Keratinocyte (primary cell): Measurements from ENCODE around the gene ABHD8. TPM values are rescaled to one million over a fixed set of nuclear protein-coding genes. Genes with fewer than 3 reads are reported as not detected.
A peak's percentile ranks its signal among the peaks of the same experiment; 100 is the strongest.

Experiments used
- DNase-seq: peaks from one replicate; pipeline ENCODE4 v3.0.0-alpha.2; 2011; ENCODE audit warnings: low read depth, missing footprints, low spot score
- FAIRE-seq: peaks from 2 replicates; lab custom pipeline; 2011; peaks lifted over from hg19 to GRCh38; lab: Jason Lieb, UNC
- H2AFZ ChIP-seq: 2 replicates; pipeline ENCODE4 v1.6.0; 2012; ENCODE audit warnings: low read length, control low read depth, inconsistent platforms; ENCODE audit not compliant: control insufficient read depth
- H3K27ac ChIP-seq: 2 replicates; pipeline ENCODE4 v1.5.1; 2011; ENCODE audit warnings: low read length; ENCODE audit not compliant: control insufficient read depth, insufficient read depth
- H3K27me3 ChIP-seq: 3 replicates; pipeline ENCODE4 v1.6.0; 2011; ENCODE audit warnings: low read length; ENCODE audit not compliant: control insufficient read depth, insufficient read depth; ENCODE audit errors: extremely low read depth
- H3K36me3 ChIP-seq, 2 experiments: 2 replicates in 1 of 2; 3 replicates in 1 of 2; pipeline ENCODE4 v1.5.1; 2011; ENCODE audit warnings: low read length in 2 of 2, mild to moderate bottlenecking in 1 of 2; ENCODE audit not compliant: control insufficient read depth in 2 of 2, insufficient read depth in 2 of 2; ENCODE audit errors: extremely low read depth in 1 of 2
- H3K4me1 ChIP-seq: 3 replicates; pipeline ENCODE4 v1.5.1; 2011; ENCODE audit warnings: low read length; ENCODE audit not compliant: control insufficient read depth, insufficient read depth; ENCODE audit errors: extremely low read depth
- H3K4me2 ChIP-seq: 3 replicates; pipeline ENCODE4 v1.6.0; 2011; ENCODE audit warnings: low read depth, low read length; ENCODE audit not compliant: control insufficient read depth, insufficient read depth; ENCODE audit errors: extremely low read depth
- H3K4me3 ChIP-seq, 3 experiments: fragments of 200-600 bp in 1 of 3; sonication (generic) in 1 of 3; 2 replicates in 2 of 3; 3 replicates in 1 of 3; pipeline ENCODE4 v1.5.1; 2011 to 2016; ENCODE audit warnings: low read length in 3 of 3, mild to moderate bottlenecking in 3 of 3, control low read depth in 2 of 3, inconsistent platforms in 1 of 3, low read depth in 1 of 3, mixed read lengths in 1 of 3, mixed run types in 1 of 3, moderate library complexity in 1 of 3; ENCODE audit not compliant: control insufficient read depth in 2 of 3, insufficient read depth in 2 of 3; ENCODE audit errors: extremely low read depth in 1 of 3
- H3K79me2 ChIP-seq: 2 replicates; pipeline ENCODE4 v1.6.0; 2012; ENCODE audit warnings: low read length; ENCODE audit not compliant: control insufficient read depth, insufficient read depth
- H3K9ac ChIP-seq: 3 replicates; pipeline ENCODE4 v1.6.0; 2011; ENCODE audit warnings: low read length; ENCODE audit not compliant: control insufficient read depth, insufficient read depth; ENCODE audit errors: extremely low read depth
- H3K9me1 ChIP-seq: 3 replicates; pipeline ENCODE4 v1.6.0; 2011; ENCODE audit warnings: low read length; ENCODE audit not compliant: control insufficient read depth, insufficient read depth; ENCODE audit errors: extremely low read depth
- H3K9me3 ChIP-seq: 2 replicates; pipeline ENCODE4 v1.5.1; 2012; ENCODE audit warnings: low read depth, low read length; ENCODE audit not compliant: control insufficient read depth
- H4K20me1 ChIP-seq: 3 replicates; pipeline ENCODE4 v1.6.0; 2011; ENCODE audit warnings: low read length; ENCODE audit not compliant: control insufficient read depth, insufficient read depth; ENCODE audit errors: extremely low read depth
- EZH2 ChIP-seq: IDR thresholded peaks from one replicate; pipeline ENCODE4 v1.6.1; 2012; ENCODE audit warnings: inconsistent platforms, mild to moderate bottlenecking, low read length, moderate library complexity
- dilution Hi-C: fragments of 300-500 bp; cut with MboI; formaldehyde crosslinking; loops from one replicate; pipeline ENCODE4 v1.7.0; 2020; ENCODE audit warnings: low sequenced_read_pairs; ENCODE audit not compliant: extremely low pct_ligation_motif_present
- polyA minus RNA-seq, 3 experiments: library from RNA; depleted of rRNA, polyadenylated mRNA; stranded (reverse); fragments of >200 nt; gene quantifications; 1 replicate in 1 of 3; 2 replicates in 1 of 3; 3 replicates in 1 of 3; pipeline ENCODE4 v1.2.3, GENCODE V29; 2011
- polyA plus RNA-seq, 5 experiments: library from polyadenylated mRNA; depleted of rRNA in 3 of 5; stranded (reverse) in 3 of 5; stranded (forward) in 1 of 5; unstranded in 1 of 5; fragments of >200 nt; gene quantifications; 1 replicate in 1 of 5; 2 replicates in 3 of 5; 3 replicates in 1 of 5; pipeline versions ENCODE4 v1.2.1 to v1.2.3, GENCODE V29; 2011 to 2012; ENCODE audit warnings: missing spikeins in 2 of 5, low read depth in 1 of 5, low replicate concordance in 1 of 5
- TF ChIP-seq, protein P1 (sequence below), 3 experiments: IDR thresholded peaks in 1 of 3; conservative IDR thresholded peaks in 1 of 3; optimal IDR thresholded peaks in 1 of 3; 2 replicates in 2 of 3; 3 replicates in 1 of 3; pipeline versions ENCODE3 to v1.5.1; 2011; ENCODE audit warnings: low read length in 3 of 3, mild to moderate bottlenecking in 3 of 3, moderate library complexity in 2 of 3, control low read depth in 1 of 3, inconsistent platforms in 1 of 3; ENCODE audit not compliant: insufficient read depth in 2 of 3; ENCODE audit errors: extremely low read depth in 1 of 3

ABHD8 gene, protein sequence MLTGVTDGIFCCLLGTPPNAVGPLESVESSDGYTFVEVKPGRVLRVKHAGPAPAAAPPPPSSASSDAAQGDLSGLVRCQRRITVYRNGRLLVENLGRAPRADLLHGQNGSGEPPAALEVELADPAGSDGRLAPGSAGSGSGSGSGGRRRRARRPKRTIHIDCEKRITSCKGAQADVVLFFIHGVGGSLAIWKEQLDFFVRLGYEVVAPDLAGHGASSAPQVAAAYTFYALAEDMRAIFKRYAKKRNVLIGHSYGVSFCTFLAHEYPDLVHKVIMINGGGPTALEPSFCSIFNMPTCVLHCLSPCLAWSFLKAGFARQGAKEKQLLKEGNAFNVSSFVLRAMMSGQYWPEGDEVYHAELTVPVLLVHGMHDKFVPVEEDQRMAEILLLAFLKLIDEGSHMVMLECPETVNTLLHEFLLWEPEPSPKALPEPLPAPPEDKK
- polyA plus RNA-seq (4.1 to 11.2 TPM (median 8.7 TPM) in 3 replicates), polyA minus RNA-seq (5.0 to 9.3 TPM (median 7.3 TPM) in 3 replicates)
- polyA plus RNA-seq (2011; ENCODE audit: low read depth), result 1.3 TPM
- polyA plus RNA-seq (2011; cell fraction: cytosol; rRNA removed), result 5.4 and 16.0 TPM in 2 replicates
- polyA plus RNA-seq (2011; cell fraction: nucleus; rRNA removed), result 4.7 and 6.7 TPM in 2 replicates
- 6.0 and 12.8 TPM in 2 replicates for polyA plus RNA-seq (2012; ENCODE audit: low replicate concordance)
- 29.9 TPM for polyA minus RNA-seq (2011; cell fraction: cytosol; rRNA and poly(A)+ RNA removed)
- 6.6 and 7.1 TPM in 2 replicates for polyA minus RNA-seq (2011; cell fraction: nucleus; rRNA and poly(A)+ RNA removed)

DNA sequence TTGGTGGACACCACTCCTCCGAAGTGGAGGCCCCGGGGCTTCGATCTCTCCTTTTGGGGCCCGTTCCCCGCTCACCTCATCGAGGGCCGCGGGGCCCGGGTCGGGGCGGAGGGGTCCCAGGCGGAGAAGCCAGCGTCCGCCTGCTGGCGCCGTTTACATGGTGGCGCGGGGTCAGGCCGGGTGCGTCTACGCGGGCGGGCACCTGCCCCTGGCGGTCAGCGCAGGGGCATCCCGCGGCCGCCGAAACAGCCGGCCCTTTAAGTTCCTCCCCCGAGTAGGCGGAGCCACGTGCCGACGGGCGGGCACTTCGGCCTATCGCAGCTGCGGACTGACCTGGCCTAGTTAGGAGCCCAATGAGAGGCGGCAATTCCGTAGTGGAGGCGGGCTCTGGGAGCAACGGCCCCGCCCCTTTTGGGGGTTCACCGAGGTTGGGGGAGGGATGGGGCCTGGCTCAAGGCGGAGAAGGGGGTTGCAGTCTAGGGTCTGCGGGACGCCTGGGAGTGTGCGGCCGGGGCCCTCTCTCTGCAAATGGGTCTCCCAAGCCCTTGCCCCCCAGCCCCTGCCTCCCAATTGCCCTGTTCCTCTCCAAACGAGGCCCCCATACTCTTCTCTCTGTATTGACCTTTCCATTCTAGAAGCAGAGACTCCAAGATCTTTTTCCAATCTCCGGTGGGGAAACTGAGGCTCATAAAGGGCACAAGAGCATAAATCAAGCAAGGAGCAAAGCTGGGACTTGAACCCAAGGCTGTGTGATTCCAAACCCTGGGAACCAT lies at the start of gene ABHD8:
Gene ABHD8, minus strand, starts transcription at position 259 of the 773 bp plus-strand sequence. CDS start 1,809 bp downstream, outside the sequence.
- DNase-seq (peak; percentile 78), FAIRE-seq (peak; percentile 73)
- Histone ChIP-seq H3K27ac (peak within 1 kb of the TSS; percentile 54), H3K4me1 (peaks cover 32% of the 10 kb centered on the region), H4K20me1 (no peaks in the 10 kb centered on the region), H3K9me1 (peaks cover 3% of the 10 kb centered on the region), H3K4me2 (peak within 1 kb of the TSS; percentile 87), H2AFZ (peak within 1 kb of the TSS; percentile 33), H3K4me3 (peak within 1 kb of the TSS; percentile 55 to 87 (median 64)), H3K79me2 (peaks cover 14% of the 10 kb centered on the region), H3K9me3 (no peaks in the 10 kb centered on the region), H3K27me3 (no peaks in the 10 kb centered on the region), H3K9ac (peak within 1 kb of the TSS; percentile 69), H3K36me3 (peaks cover 0 to 2% of the 10 kb centered on the region in 2 experiments)
- no peak for TF ChIP-seq EZH2
- TF ChIP-seq, protein P1, sequence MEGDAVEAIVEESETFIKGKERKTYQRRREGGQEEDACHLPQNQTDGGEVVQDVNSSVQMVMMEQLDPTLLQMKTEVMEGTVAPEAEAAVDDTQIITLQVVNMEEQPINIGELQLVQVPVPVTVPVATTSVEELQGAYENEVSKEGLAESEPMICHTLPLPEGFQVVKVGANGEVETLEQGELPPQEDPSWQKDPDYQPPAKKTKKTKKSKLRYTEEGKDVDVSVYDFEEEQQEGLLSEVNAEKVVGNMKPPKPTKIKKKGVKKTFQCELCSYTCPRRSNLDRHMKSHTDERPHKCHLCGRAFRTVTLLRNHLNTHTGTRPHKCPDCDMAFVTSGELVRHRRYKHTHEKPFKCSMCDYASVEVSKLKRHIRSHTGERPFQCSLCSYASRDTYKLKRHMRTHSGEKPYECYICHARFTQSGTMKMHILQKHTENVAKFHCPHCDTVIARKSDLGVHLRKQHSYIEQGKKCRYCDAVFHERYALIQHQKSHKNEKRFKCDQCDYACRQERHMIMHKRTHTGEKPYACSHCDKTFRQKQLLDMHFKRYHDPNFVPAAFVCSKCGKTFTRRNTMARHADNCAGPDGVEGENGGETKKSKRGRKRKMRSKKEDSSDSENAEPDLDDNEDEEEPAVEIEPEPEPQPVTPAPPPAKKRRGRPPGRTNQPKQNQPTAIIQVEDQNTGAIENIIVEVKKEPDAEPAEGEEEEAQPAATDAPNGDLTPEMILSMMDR (optimal IDR thresholded peaks at IDR 0.05 in 1 of 3, IDR thresholded peaks at IDR 0.05 in 1 of 3, conservative IDR thresholded peaks at IDR 0.05 in 1 of 3; ENCODE audit: extremely low read depth in 1 of 3, insufficient read depth in 2 of 3, low read length in 3 of 3), result peak in 2 of 3 experiments; percentile 19 to 26
- dilution Hi-C loops, result no loop called here

DNA sequence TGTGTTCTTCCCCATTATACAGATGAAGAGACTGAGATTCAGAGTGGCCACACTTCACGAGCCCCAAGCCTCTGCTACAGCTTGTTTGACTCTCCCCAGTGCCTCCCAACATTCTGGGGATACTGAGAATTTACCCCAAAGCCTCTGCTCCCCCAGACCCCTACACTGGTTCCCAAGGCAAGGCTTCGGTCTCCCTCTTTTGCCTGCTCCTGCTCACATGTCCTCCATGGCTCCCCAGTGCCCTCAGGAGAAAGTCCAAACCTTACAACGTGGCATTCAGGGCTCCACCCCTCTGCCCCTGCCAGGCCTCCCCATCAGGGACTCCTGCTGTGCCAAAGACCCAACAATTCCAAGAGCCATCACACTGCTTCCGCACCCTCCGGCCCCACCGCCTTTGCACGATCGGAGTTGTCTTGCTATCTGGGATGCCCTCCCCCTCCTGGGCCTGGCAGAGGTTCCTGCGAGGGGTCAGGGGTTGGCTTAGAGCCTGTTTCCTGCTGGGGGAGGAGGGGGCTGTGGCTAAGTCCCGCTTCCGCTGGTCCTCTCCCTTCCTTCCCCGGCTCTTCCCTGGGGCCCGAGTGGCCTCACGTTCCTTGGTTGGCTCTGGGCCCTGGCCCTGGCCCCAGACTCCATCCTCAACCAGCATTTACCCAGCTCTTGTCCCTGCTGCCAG lies 49.5 kb upstream of the ABHD8 start:
- DNase-seq, result no peak
- no peak overlapping the region for H3K27ac ChIP-seq
- no peak overlapping the region for H3K4me3 ChIP-seq
- H3K9ac ChIP-seq, result no peak overlapping the region
- no peaks in the 10 kb centered on the region for H3K9me3 ChIP-seq
- no peak overlapping the region for H2AFZ ChIP-seq
- H3K4me1 ChIP-seq, result peaks cover 6% of the 10 kb centered on the region
- no peaks in the 10 kb centered on the region for H3K27me3 ChIP-seq
- no peak overlapping the region for H3K4me2 ChIP-seq
- no peaks in the 10 kb centered on the region for H3K36me3 ChIP-seq
- H3K9me1 ChIP-seq, result no peaks in the 10 kb centered on the region
- no peaks in the 10 kb centered on the region for H4K20me1 ChIP-seq
- TF ChIP-seq, protein P1 (optimal IDR thresholded peaks at IDR 0.05 in 1 of 3, IDR thresholded peaks at IDR 0.05 in 1 of 3, conservative IDR thresholded peaks at IDR 0.05 in 1 of 3; ENCODE audit: extremely low read depth in 1 of 3, insufficient read depth in 2 of 3, low read length in 3 of 3), result no peak
- TF ChIP-seq EZH2, result no peak
- no peak for FAIRE-seq
- dilution Hi-C loops, result no loop called here
- no peaks in the 10 kb centered on the region for H3K79me2 ChIP-seq
